Body of pancreas (tissue), 4 donors: ENCODE data around the gene SPINK5. TPM values are rescaled to one million over a fixed set of nuclear protein-coding genes. Genes with fewer than 3 reads are reported as not detected.
"Not testable (repeated sequence)": the region's sequence is repeated elsewhere in the genome, so short reads cannot be mapped to it uniquely, and the experiment has no call there.

Experiments
- ATAC-seq: fragments of 150-250 bp; one replicate; pipeline ENCODE4 v1.9.1; 2016
- DNase-seq, 4 donors: peaks; one replicate each; pipeline ENCODE4 v3.0.0-alpha.2; 2019
- H3K27ac ChIP-seq, 4 donors: fragments of 200-600 bp; sonication (generic); 1 replicate in 3 of 4; 2 replicates in 1 of 4; pipeline versions ENCODE4 v1.5.1 to v1.6.1; 2016 to 2019; ENCODE audit warnings: mild to moderate bottlenecking in 1 of 4, mixed read lengths in 1 of 4, moderate library complexity in 1 of 4
- H3K27me3 ChIP-seq, 2 donors: fragments of 200-600 bp; sonication (generic); one replicate each; pipeline ENCODE4 v1.6.0; 2016; ENCODE audit warnings: mild to moderate bottlenecking in 1 of 2
- H3K36me3 ChIP-seq, 2 donors: fragments of 200-600 bp; sonication (generic); replicated peaks in 1 of 2; 2 replicates each; pipeline ENCODE4 v1.5.1; 2016; ENCODE audit warnings: low read depth in 2 of 2; ENCODE audit not compliant: insufficient read depth in 1 of 2
- H3K4me1 ChIP-seq: fragments of 200-600 bp; sonication (generic); one replicate; pipeline ENCODE4 v1.6.0; 2016
- H3K4me3 ChIP-seq, 2 donors: fragments of 200-600 bp; sonication (generic); 1 replicate in 1 of 2; 2 replicates in 1 of 2; pipeline ENCODE4 v1.5.1; 2016 to 2019
- H3K9me3 ChIP-seq, 3 donors: fragments of 200-600 bp; sonication (generic); 1 replicate in 2 of 3; 2 replicates in 1 of 3; pipeline ENCODE4 v1.5.1; 2016
- CTCF ChIP-seq, 7 experiments: fragments of 450-650 bp in 4 of 7; fragments of 200-600 bp in 3 of 7; sonication (generic) in 3 of 7; IDR thresholded peaks; one replicate each; pipeline ENCODE4 v1.5.1; 2016 to 2019; ENCODE audit warnings: antibody characterized with exemption in 7 of 7
- POLR2A ChIP-seq, 3 donors: fragments of 450-650 bp; IDR thresholded peaks; one replicate each; pipeline ENCODE4 v1.6.1; 2016; ENCODE audit warnings: antibody characterized with exemption in 3 of 3, mild to moderate bottlenecking in 2 of 3
- WGBS, 2 donors: methylation state at CpG; one replicate each; pipeline ENCODE4 v1.1.5; 2017; 5-methylcytosine and 5-hydroxymethylcytosine counted together
- intact Hi-C: fragments of 100-400 bp; cut with DNase I; formaldehyde crosslinking; loops from one replicate; pipeline ENCODE4 v1.15.1; 2023
- total RNA-seq, 2 donors: library from RNA; depleted of rRNA; stranded (reverse); fragments of >200 nt; gene quantifications; one replicate each; pipeline ENCODE4 v1.1.0, GENCODE V29; 2016

The SPINK5 gene
- total RNA-seq, 2 donors from 2014 or later = 0.52 to 1.6 TPM

GRCh38 chr5:148033134-148033533 lies 30.6 kb upstream of the SPINK5 start:
- WGBS, 2 donors = 85 to 100% methylated on average over 1 of the region's 1 CpG
- H3K4me3 ChIP-seq = no peak overlapping the region
- no peaks in the 10 kb centered on the region for H3K36me3 ChIP-seq
- TF ChIP-seq POLR2A (IDR thresholded peaks at IDR 0.05) (no peak), CTCF (IDR thresholded peaks at IDR 0.05) (no peak)
- H3K27me3 ChIP-seq = no peaks in the 10 kb centered on the region
- intact Hi-C loops = no loop called here
- no peaks in the 10 kb centered on the region for H3K9me3 ChIP-seq
- no peak for DNase-seq
- no peak overlapping the region for H3K27ac ChIP-seq
- ATAC-seq = no peak
- H3K4me1 ChIP-seq = no peaks in the 10 kb centered on the region

GRCh38 chr5:148035676-148036075 lies 28.1 kb upstream of the SPINK5 start:
- H3K36me3 ChIP-seq = no peaks in the 10 kb centered on the region
- TF ChIP-seq CTCF (IDR thresholded peaks at IDR 0.05) = no peak
- no peak for TF ChIP-seq POLR2A (IDR thresholded peaks at IDR 0.05)
- intact Hi-C loops = no loop called here

GRCh38 chr5:148042881-148043280 lies 20.9 kb upstream of the SPINK5 start:
- Histone ChIP-seq H3K27ac (no peak overlapping the region), H3K27me3 (no peaks in the 10 kb centered on the region), H3K9me3 (no peaks in the 10 kb centered on the region), H3K4me1 (no peaks in the 10 kb centered on the region), H3K36me3 (no peaks in the 10 kb centered on the region), H3K4me3 (no peak overlapping the region)
- no peak for ATAC-seq
- TF ChIP-seq POLR2A (IDR thresholded peaks at IDR 0.05) (no peak), CTCF (IDR thresholded peaks at IDR 0.05) (no peak)
- intact Hi-C loops = no loop called here
- no peak for DNase-seq
- WGBS, 2 donors = 87 to 92% methylated on average over 5 of the region's 5 CpGs

More at GRCh38 chr5:148035676-148036075, 28.1 kb upstream of the SPINK5 start:
- no peaks in the 10 kb centered on the region for H3K27me3 ChIP-seq
- DNase-seq = no peak
- H3K4me1 ChIP-seq = no peaks in the 10 kb centered on the region
- H3K4me3 ChIP-seq = no peak overlapping the region
- H3K9me3 ChIP-seq = no peaks in the 10 kb centered on the region
- no peak overlapping the region for H3K27ac ChIP-seq
- ATAC-seq = no peak

GRCh38 chr5:148043705-148044104 lies 20.1 kb upstream of the SPINK5 start:
- intact Hi-C loops = no loop called here
- H3K27me3 ChIP-seq = no peaks in the 10 kb centered on the region
- no peak overlapping the region for H3K27ac ChIP-seq
- ATAC-seq (no peak), DNase-seq (no peak)
- no peaks in the 10 kb centered on the region for H3K9me3 ChIP-seq
- H3K36me3 ChIP-seq = no peaks in the 10 kb centered on the region
- no peak overlapping the region for H3K4me3 ChIP-seq
- H3K4me1 ChIP-seq = no peaks in the 10 kb centered on the region
- TF ChIP-seq POLR2A (IDR thresholded peaks at IDR 0.05) = no peak
- 81 to 83% methylated on average over 2 of the region's 2 CpGs for WGBS, 2 donors

GRCh38 chr5:148055160-148055559 lies 8.6 kb upstream of the SPINK5 start:
- DNase-seq, H3K4me1 ChIP-seq, H3K36me3 ChIP-seq, H3K27me3 ChIP-seq, H3K27ac ChIP-seq, H3K4me3 ChIP-seq, intact Hi-C loops, ATAC-seq: not testable (repeated sequence)
- peaks cover 0 to 16% (median 0%) of the 10 kb centered on the region in 3 donors for H3K9me3 ChIP-seq
- 54 to 64% methylated on average over 2 of the region's 2 CpGs for WGBS, 2 donors

GRCh38 chr5:148060309-148060708 lies 3.5 kb upstream of the SPINK5 start:
- ATAC-seq = no peak
- intact Hi-C loops = no loop called here
- Histone ChIP-seq H3K4me1 (no peaks in the 10 kb centered on the region), H3K9me3 (peaks cover 0 to 9% (median 0%) of the 10 kb centered on the region in 3 donors), H3K36me3 (no peaks in the 10 kb centered on the region), H3K27ac (no peak overlapping the region), H3K27me3 (no peaks in the 10 kb centered on the region), H3K4me3 (no peak overlapping the region)
- DNase-seq = no peak
- no peak for TF ChIP-seq POLR2A (IDR thresholded peaks at IDR 0.05)
- no peak for TF ChIP-seq CTCF (IDR thresholded peaks at IDR 0.05)
- 13 to 47% methylated on average over 2 of the region's 2 CpGs for WGBS, 2 donors
